ENCODE data around the gene HORMAD2.

HORMAD2 gene

GRCh38 chr22:30150212-30150611 lies 69.9 kb downstream of the HORMAD2 start:
- no peak overlapping the region for H3K27ac Mint-ChIP-seq
- H3K36me3 Mint-ChIP-seq (ENCODE audit: low read depth): no peaks in the 10 kb centered on the region
- H3K4me3 Mint-ChIP-seq: no peak overlapping the region

DNA sequence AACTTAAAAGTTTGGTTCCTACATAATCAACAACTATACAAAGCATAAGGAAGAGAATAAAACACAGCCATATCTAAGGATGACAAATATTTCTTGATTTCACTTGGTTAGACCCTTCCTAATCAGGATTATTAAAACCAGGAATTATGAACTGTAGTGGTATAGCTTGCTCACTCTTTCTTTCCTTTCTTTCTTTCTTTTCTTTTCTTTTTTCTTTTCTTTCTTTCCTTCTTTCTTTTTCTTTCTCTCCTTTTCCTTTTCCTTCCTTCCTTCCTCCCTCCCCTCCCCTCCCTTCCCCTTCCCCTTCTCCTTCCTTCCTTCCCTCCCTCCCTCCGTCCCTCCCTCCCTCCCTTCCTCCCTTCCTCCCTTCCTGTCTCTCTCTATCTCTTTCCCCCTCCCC lies 78.0 kb downstream of the HORMAD2 start:
- Mint-ChIP-seq H3K27ac (peak overlapping the region; percentile 97), H3K4me3 (peak overlapping the region; percentile 58), H3K4me1 (ENCODE audit: low read depth) (peaks cover 52% of the 10 kb centered on the region), H3K36me3 (ENCODE audit: low read depth) (no peaks in the 10 kb centered on the region), H3K27me3 (peaks cover 3% of the 10 kb centered on the region), H3K9me3 (no peaks in the 10 kb centered on the region)
- DNase-seq: no peak

More at GRCh38 chr22:30150212-30150611, 69.9 kb downstream of the HORMAD2 start:
- H3K27me3 Mint-ChIP-seq: peaks cover 3% of the 10 kb centered on the region
- DNase-seq: no peak
- no peaks in the 10 kb centered on the region for H3K4me1 Mint-ChIP-seq (ENCODE audit: low read depth)
- H3K9me3 Mint-ChIP-seq: peaks cover 2% of the 10 kb centered on the region

- Mint-ChIP-seq H3K27ac (peak overlapping the region; percentile 97), H3K4me3 (peak overlapping the region; percentile 58), H3K9me3 (no peaks in the 10 kb centered on the region), H3K4me1 (ENCODE audit: low read depth) (peaks cover 52% of the 10 kb centered on the region), H3K36me3 (ENCODE audit: low read depth) (no peaks in the 10 kb centered on the region), H3K27me3 (peaks cover 3% of the 10 kb centered on the region)
- DNase-seq: no peak
These were observed 78.7 kb downstream of the HORMAD2 start for GRCh38 chr22:30158744-30159500.

- Mint-ChIP-seq H3K27ac (peak overlapping the region; percentile 97), H3K4me3 (no peak overlapping the region), H3K36me3 (ENCODE audit: low read depth) (no peaks in the 10 kb centered on the region), H3K9me3 (no peaks in the 10 kb centered on the region), H3K4me1 (ENCODE audit: low read depth) (peaks cover 55% of the 10 kb centered on the region), H3K27me3 (peaks cover 3% of the 10 kb centered on the region)
- no peak for DNase-seq
These were observed 79.5 kb downstream of the HORMAD2 start for GRCh38 chr22:30159561-30160353.

DNA sequence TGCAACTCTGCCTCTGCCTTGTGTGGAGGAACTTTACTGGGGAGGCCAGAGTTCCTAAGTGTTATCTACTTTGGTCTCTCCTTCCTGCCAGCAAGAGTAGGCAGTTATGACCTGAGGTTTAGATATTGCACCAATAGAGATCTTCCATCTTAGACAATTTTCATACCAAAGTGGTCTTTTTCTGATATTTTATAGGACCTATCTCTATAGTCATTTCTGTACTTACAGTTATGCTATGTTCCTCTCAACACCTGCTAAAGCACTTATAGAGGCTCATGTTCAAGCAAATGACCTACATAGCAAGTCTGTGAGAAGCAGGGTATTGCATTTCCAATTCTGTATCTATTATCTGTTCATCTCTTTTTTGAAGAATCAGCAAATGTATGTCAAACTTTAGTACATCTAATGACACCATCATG lies 80.8 kb downstream of the HORMAD2 start:
- H3K4me1 Mint-ChIP-seq (ENCODE audit: low read depth): peaks cover 52% of the 10 kb centered on the region
- H3K36me3 Mint-ChIP-seq (ENCODE audit: low read depth): no peaks in the 10 kb centered on the region
- no peaks in the 10 kb centered on the region for H3K9me3 Mint-ChIP-seq
- no peak for DNase-seq
- no peaks in the 10 kb centered on the region for H3K27me3 Mint-ChIP-seq
- H3K27ac Mint-ChIP-seq: peak overlapping the region; percentile 97
- peak overlapping the region; percentile 28 for H3K4me3 Mint-ChIP-seq

GRCh38 chr22:30167296-30167695 lies 87.0 kb downstream of the HORMAD2 start:
- Mint-ChIP-seq H3K36me3 (ENCODE audit: low read depth) (no peaks in the 10 kb centered on the region), H3K4me1 (ENCODE audit: low read depth) (peaks cover 5% of the 10 kb centered on the region), H3K4me3 (peak overlapping the region; percentile 37), H3K27ac (no peak overlapping the region), H3K9me3 (no peaks in the 10 kb centered on the region), H3K27me3 (no peaks in the 10 kb centered on the region)
- DNase-seq: no peak

DNA sequence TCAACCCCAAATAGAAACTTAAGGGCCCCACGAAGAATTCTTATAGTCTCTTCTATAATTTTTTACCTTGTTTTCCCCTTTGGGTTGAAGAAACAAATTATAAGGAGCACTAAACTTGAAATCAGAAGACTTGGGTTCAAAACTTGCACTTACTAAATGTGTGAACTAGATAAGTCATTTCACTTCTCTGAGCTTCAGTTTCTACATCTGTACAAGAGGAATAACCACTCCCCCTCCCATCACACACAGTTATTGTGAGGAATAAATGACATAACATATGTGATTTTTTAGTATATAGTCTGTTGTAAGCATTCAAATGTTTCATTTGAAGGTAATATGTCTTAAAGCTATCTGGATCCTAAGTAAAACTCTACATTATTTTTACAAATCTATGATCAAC lies 87.5 kb downstream of the HORMAD2 start:
- Mint-ChIP-seq H3K27ac (no peak overlapping the region), H3K27me3 (no peaks in the 10 kb centered on the region), H3K4me3 (peak overlapping the region; percentile 37), H3K36me3 (ENCODE audit: low read depth) (no peaks in the 10 kb centered on the region), H3K4me1 (ENCODE audit: low read depth) (peaks cover 5% of the 10 kb centered on the region), H3K9me3 (no peaks in the 10 kb centered on the region)
- no peak for DNase-seq

GRCh38 chr22:30169002-30169401 lies 88.7 kb downstream of the HORMAD2 start:
- no peak overlapping the region for H3K27ac Mint-ChIP-seq
- DNase-seq: no peak
- H3K9me3 Mint-ChIP-seq: no peaks in the 10 kb centered on the region
- no peaks in the 10 kb centered on the region for H3K36me3 Mint-ChIP-seq (ENCODE audit: low read depth)
- H3K4me3 Mint-ChIP-seq: no peak overlapping the region
- no peaks in the 10 kb centered on the region for H3K27me3 Mint-ChIP-seq
- H3K4me1 Mint-ChIP-seq (ENCODE audit: low read depth): peaks cover 5% of the 10 kb centered on the region

- DNase-seq: no peak
- H3K36me3 Mint-ChIP-seq (ENCODE audit: low read depth): no peaks in the 10 kb centered on the region
- H3K4me1 Mint-ChIP-seq (ENCODE audit: low read depth): peaks cover 4% of the 10 kb centered on the region
- no peaks in the 10 kb centered on the region for H3K27me3 Mint-ChIP-seq
- no peak overlapping the region for H3K4me3 Mint-ChIP-seq
- no peak overlapping the region for H3K27ac Mint-ChIP-seq
- no peaks in the 10 kb centered on the region for H3K9me3 Mint-ChIP-seq
These were observed 89.9 kb downstream of the HORMAD2 start for GRCh38 chr22:30170129-30170528.

GRCh38 chr22:30171008-30171407 lies 90.7 kb downstream of the HORMAD2 start:
- Mint-ChIP-seq H3K27ac (no peak overlapping the region), H3K9me3 (no peaks in the 10 kb centered on the region), H3K36me3 (ENCODE audit: low read depth) (no peaks in the 10 kb centered on the region), H3K27me3 (no peaks in the 10 kb centered on the region), H3K4me1 (ENCODE audit: low read depth) (peaks cover 11% of the 10 kb centered on the region), H3K4me3 (no peak overlapping the region)
- no peak for DNase-seq

GRCh38 chr22:30175690-30176288 lies 95.5 kb downstream of the HORMAD2 start:
- no peaks in the 10 kb centered on the region for H3K9me3 Mint-ChIP-seq

GRCh38 chr22:30176431-30176830 lies 96.2 kb downstream of the HORMAD2 start:
- peaks cover 56% of the 10 kb centered on the region for H3K4me1 Mint-ChIP-seq (ENCODE audit: low read depth)
- no peaks in the 10 kb centered on the region for H3K9me3 Mint-ChIP-seq
- no peaks in the 10 kb centered on the region for H3K36me3 Mint-ChIP-seq (ENCODE audit: low read depth)
- no peak overlapping the region for H3K4me3 Mint-ChIP-seq
- no peak for DNase-seq
- H3K27me3 Mint-ChIP-seq: no peaks in the 10 kb centered on the region
- no peak overlapping the region for H3K27ac Mint-ChIP-seq

More at GRCh38 chr22:30175690-30176288, 95.5 kb downstream of the HORMAD2 start:
- Mint-ChIP-seq H3K27ac (no peak overlapping the region), H3K27me3 (no peaks in the 10 kb centered on the region), H3K4me3 (no peak overlapping the region), H3K36me3 (ENCODE audit: low read depth) (no peaks in the 10 kb centered on the region), H3K4me1 (ENCODE audit: low read depth) (peaks cover 50% of the 10 kb centered on the region)
- DNase-seq: no peak

DNA sequence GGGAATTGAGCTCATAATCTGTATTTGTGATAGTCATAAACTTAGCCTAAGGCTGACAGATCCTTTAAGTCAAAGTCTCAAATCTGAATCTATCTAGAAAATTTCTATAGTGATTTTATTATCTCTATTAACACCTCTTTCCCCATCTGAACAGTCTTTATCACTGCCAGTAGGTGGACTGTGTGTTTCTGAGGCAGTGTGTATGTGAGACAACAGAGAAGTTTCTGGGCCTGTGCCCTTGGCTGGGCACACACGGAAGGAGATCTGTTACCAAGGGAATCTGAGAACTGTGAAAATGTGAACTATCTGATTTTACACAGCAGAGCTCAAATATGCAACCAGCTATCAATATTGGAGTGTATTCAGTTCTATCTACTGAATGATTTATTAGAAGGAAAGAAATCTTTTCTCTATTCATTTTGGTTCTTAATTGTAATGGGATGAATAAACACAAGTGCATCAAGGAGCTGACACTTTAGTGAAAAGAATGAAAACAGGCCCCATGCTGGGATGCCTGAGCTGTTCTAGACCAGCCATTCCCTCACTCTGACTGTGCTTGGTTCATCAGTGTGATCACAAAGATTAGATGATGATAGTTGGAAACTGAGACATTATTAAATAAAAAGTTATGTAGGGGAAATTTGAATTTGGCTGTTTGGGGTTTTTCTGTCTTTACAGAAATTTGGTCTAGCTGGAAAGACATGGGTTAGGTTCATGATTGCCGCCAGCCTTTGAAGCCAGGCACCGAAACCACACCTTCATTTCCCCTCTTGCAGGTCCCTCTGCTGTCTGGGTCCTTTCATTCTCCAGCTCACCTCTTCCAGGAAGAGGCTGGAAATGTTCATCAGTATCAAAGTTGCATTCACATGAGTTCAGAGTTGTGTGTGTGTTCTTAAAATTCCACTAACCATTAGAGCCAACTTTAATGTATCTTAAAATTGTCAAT lies 98.2 kb downstream of the HORMAD2 start:
- peak; percentile 53 for DNase-seq
- Mint-ChIP-seq H3K27me3 (no peaks in the 10 kb centered on the region), H3K27ac (peak overlapping the region; percentile 97), H3K4me1 (ENCODE audit: low read depth) (peaks cover 74% of the 10 kb centered on the region), H3K9me3 (no peaks in the 10 kb centered on the region), H3K4me3 (peak overlapping the region; percentile 47), H3K36me3 (ENCODE audit: low read depth) (no peaks in the 10 kb centered on the region)

GRCh38 chr22:30180616-30181015 lies 100.4 kb downstream of the HORMAD2 start:
- Mint-ChIP-seq H3K27ac (no peak overlapping the region), H3K36me3 (ENCODE audit: low read depth) (no peaks in the 10 kb centered on the region), H3K9me3 (no peaks in the 10 kb centered on the region), H3K4me1 (ENCODE audit: low read depth) (peaks cover 88% of the 10 kb centered on the region), H3K27me3 (no peaks in the 10 kb centered on the region), H3K4me3 (no peak overlapping the region)
- DNase-seq: no peak
